Retinal pigment epithelial cell (primary cell): ENCODE measurements around the gene MEGF8.

Experiments
- DNase-seq: peaks from one replicate; pipeline ENCODE4 v3.0.0-alpha.2; 2010; ENCODE audit warnings: low read depth
- H3K4me3 ChIP-seq: 2 replicates; pipeline ENCODE4 v1.5.1; 2011; ENCODE audit warnings: mild to moderate bottlenecking, low read length, control low read depth, moderate library complexity
- CTCF ChIP-seq: conservative IDR thresholded peaks from 2 replicates; pipeline ENCODE4 v1.5.1; 2011; ENCODE audit warnings: low read depth, low read length, control low read depth, inconsistent platforms

MEGF8 gene

GRCh38 chr19:42378225-42379215, 53.1 kb downstream of the MEGF8 start:
- no peak overlapping the region for H3K4me3 ChIP-seq
- no peak for DNase-seq
- TF ChIP-seq CTCF = no peak

- TF ChIP-seq CTCF = no peak
- H3K4me3 ChIP-seq = no peak overlapping the region
- no peak for DNase-seq
Observed at GRCh38 chr19:42380155-42380554, 54.7 kb downstream of the MEGF8 start.

- H3K4me3 ChIP-seq = peak overlapping the region; percentile 30
- TF ChIP-seq CTCF = peak; percentile 54
- DNase-seq = no peak
Observed at GRCh38 chr19:42386974-42387707, 61.7 kb downstream of the MEGF8 start.

GRCh38 chr19:42388851-42389489, 63.5 kb downstream of the MEGF8 start:
- DNase-seq = no peak
- no peak for TF ChIP-seq CTCF
- H3K4me3 ChIP-seq = no peak overlapping the region

- no peak for DNase-seq
- no peak within 1 kb of the TSS for H3K4me3 ChIP-seq
- no peak for TF ChIP-seq CTCF
Observed at GRCh38 chr19:42389899-42390298, 64.5 kb downstream of the MEGF8 start, which contains the start of gene CNFN. TSS of gene CNFN (minus strand) at chr19:42390297. CDS start at chr19:42389037, 1,260 bp downstream.

- no peak overlapping the region for H3K4me3 ChIP-seq
- no peak for DNase-seq
- no peak for TF ChIP-seq CTCF
Observed at GRCh38 chr19:42392165-42392564, 66.7 kb downstream of the MEGF8 start.
